ENCODE data around the gene FAM184A. TPM values are rescaled to one million over a fixed set of nuclear protein-coding genes. Genes with fewer than 3 reads are reported as not detected.

Gene FAM184A
- total and polyA plus RNA-seq, 2 of the 13 experiments (the other 11 are each of a cell fraction or from before 2014, with no cell fraction given) = 7.0 to 18.0 TPM

GRCh38 chr6:119078376-119079282, at the start of gene FAM184A (continued):
- no peak for TF ChIP-seq GRHL1 (CRISPR knock-in tag; conservative IDR thresholded peaks at IDR 0.05)
- TF ChIP-seq TP53 (CRISPR knock-in tag; conservative IDR thresholded peaks at IDR 0.05) = no peak
- no peak for TF ChIP-seq TCF7 (IDR thresholded peaks at IDR 0.05; ENCODE audit: low read depth)
- TF ChIP-seq ZMYM3 (CRISPR knock-in tag; IDR thresholded peaks at IDR 0.05) = no peak
- no peak for TF ChIP-seq ARNTL (CRISPR knock-in tag; IDR thresholded peaks at IDR 0.05)
- peak; percentile 60; the same call in 1 of the 2 replicates for TF ChIP-seq ZNF770 (CRISPR knock-in tag; IDR thresholded peaks at IDR 0.05)
- peak; percentile 71 for TF ChIP-seq CTCF (CRISPR knock-in tag; IDR thresholded peaks at IDR 0.05)
- TF ChIP-seq ZNF446 (CRISPR knock-in tag; IDR thresholded peaks at IDR 0.05) = no peak
- TF ChIP-seq NFE2 (CRISPR knock-in tag; IDR thresholded peaks at IDR 0.05) = no peak
- TF ChIP-seq, protein P1, sequence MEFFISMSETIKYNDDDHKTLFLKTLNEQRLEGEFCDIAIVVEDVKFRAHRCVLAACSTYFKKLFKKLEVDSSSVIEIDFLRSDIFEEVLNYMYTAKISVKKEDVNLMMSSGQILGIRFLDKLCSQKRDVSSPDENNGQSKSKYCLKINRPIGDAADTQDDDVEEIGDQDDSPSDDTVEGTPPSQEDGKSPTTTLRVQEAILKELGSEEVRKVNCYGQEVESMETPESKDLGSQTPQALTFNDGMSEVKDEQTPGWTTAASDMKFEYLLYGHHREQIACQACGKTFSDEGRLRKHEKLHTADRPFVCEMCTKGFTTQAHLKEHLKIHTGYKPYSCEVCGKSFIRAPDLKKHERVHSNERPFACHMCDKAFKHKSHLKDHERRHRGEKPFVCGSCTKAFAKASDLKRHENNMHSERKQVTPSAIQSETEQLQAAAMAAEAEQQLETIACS (CRISPR knock-in tag; IDR thresholded peaks at IDR 0.05) = peak; percentile 66
- TF ChIP-seq CBX1 (IDR thresholded peaks at IDR 0.05; ENCODE audit: low read depth) = no peak
- no peak for TF ChIP-seq NONO (IDR thresholded peaks at IDR 0.05)
- TF ChIP-seq NONO (CRISPR knock-in tag; conservative IDR thresholded peaks at IDR 0.05) = no peak
- TF ChIP-seq PBX3 (CRISPR knock-in tag; IDR thresholded peaks at IDR 0.05; ENCODE audit: borderline replicate concordance) = 0 out of 2 replicates have a peak, but pooled peaks have one; percentile 7
- TF ChIP-seq ZNF234 (CRISPR knock-in tag; conservative IDR thresholded peaks at IDR 0.05) = no peak; the same call in 1 of the 2 replicates
- TF ChIP-seq SMAD1 (CRISPR knock-in tag; IDR thresholded peaks at IDR 0.05; ENCODE audit: borderline replicate concordance, low read depth) = no peak
- TF ChIP-seq TBP (CRISPR knock-in tag; IDR thresholded peaks at IDR 0.05) = no peak
- TF ChIP-seq XBP1 (CRISPR knock-in tag; IDR thresholded peaks at IDR 0.05) = no peak; the same call in 1 of the 2 replicates
- peak; percentile 80; the same call in 1 of the 2 replicates for TF ChIP-seq ZNF225 (CRISPR knock-in tag; IDR thresholded peaks at IDR 0.05)
- no peak for TF ChIP-seq ZC3H4 (CRISPR knock-in tag; IDR thresholded peaks at IDR 0.05; ENCODE audit: borderline replicate concordance)
